ENCODE data around the gene ENDOD1. TPM values are rescaled to one million over a fixed set of nuclear protein-coding genes. Genes with fewer than 3 reads are reported as not detected.
A peak's percentile ranks its signal among the peaks of the same experiment; 100 is the strongest.
"Not testable (repeated sequence)": the region's sequence is repeated elsewhere in the genome, so short reads cannot be mapped to it uniquely, and the experiment has no call there.

The ENDOD1 gene
- total and polyA plus RNA-seq, 4 donors = 19.0 to 71.8 (median 52.8) TPM

GRCh38 chr11:95102733-95103132 lies 13.1 kb downstream of the ENDOD1 start:
- Histone ChIP-seq H3K36me3 (ENCODE audit: control insufficient read depth in 1 of 2, insufficient read depth in 2 of 2, low read length in 1 of 2) (no peaks in the 10 kb centered on the region), H3K27ac (ENCODE audit: low read depth in 1 of 2, low read length in 2 of 2) (no peak overlapping the region), H3K4me1 (ENCODE audit: control insufficient read depth in 1 of 2, insufficient read depth in 2 of 2, low read length in 2 of 2) (peaks cover 0 to under 1% of the 10 kb centered on the region in 2 donors), H3K27me3 (ENCODE audit: control insufficient read depth in 1 of 2, insufficient read depth in 2 of 2, low read length in 1 of 2) (no peaks in the 10 kb centered on the region), H3K4me3 (ENCODE audit: low read length in 2 of 2) (no peak overlapping the region), H3K9me3 (ENCODE audit: control insufficient read depth, low read length) (no peaks in the 10 kb centered on the region)
- no peak for DNase-seq
- no peak for ATAC-seq (ENCODE audit: low FRiP score)
- intact Hi-C loops (cut with DNase I) = no loop called here
- 95 to 98% methylated on average over 2 of the region's 2 CpGs for WGBS, 2 donors

DNA sequence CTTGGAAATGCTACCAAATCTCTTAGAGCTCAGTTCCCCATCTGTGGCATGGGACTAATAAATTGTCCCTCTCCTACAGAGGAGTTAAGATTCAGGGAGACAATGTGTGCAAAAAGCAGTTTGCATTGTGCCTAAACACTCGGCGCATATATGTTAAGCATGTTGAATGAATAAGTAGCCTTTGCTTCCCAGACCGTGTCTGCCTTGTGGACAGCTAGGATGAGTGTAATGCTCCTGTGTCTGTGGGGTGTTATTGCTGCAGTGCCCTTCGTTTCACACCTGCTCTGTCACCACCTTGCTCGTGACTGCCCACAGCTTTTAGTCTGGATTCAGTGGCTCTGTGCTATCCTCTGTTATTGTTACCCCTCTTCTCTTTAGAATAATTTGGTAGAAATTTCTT lies 14.1 kb downstream of the ENDOD1 start:
- DNase-seq = no peak
- no peak overlapping the region for H3K27ac ChIP-seq (ENCODE audit: low read depth in 1 of 2, low read length in 2 of 2)
- peaks cover 0 to 5% of the 10 kb centered on the region in 2 donors for H3K4me1 ChIP-seq (ENCODE audit: control insufficient read depth in 1 of 2, insufficient read depth in 2 of 2, low read length in 2 of 2)
- H3K9me3 ChIP-seq (ENCODE audit: control insufficient read depth, low read length) = no peaks in the 10 kb centered on the region
- WGBS, 2 donors = 88 to 93% methylated on average over 5 of the region's 5 CpGs
- no peaks in the 10 kb centered on the region for H3K36me3 ChIP-seq (ENCODE audit: control insufficient read depth in 1 of 2, insufficient read depth in 2 of 2, low read length in 1 of 2)
- H3K27me3 ChIP-seq (ENCODE audit: control insufficient read depth in 1 of 2, insufficient read depth in 2 of 2, low read length in 1 of 2) = no peaks in the 10 kb centered on the region
- intact Hi-C loops (cut with DNase I) = no loop called here
- no peak overlapping the region for H3K4me3 ChIP-seq (ENCODE audit: low read length in 2 of 2)
- ATAC-seq (ENCODE audit: low FRiP score) = no peak

DNA sequence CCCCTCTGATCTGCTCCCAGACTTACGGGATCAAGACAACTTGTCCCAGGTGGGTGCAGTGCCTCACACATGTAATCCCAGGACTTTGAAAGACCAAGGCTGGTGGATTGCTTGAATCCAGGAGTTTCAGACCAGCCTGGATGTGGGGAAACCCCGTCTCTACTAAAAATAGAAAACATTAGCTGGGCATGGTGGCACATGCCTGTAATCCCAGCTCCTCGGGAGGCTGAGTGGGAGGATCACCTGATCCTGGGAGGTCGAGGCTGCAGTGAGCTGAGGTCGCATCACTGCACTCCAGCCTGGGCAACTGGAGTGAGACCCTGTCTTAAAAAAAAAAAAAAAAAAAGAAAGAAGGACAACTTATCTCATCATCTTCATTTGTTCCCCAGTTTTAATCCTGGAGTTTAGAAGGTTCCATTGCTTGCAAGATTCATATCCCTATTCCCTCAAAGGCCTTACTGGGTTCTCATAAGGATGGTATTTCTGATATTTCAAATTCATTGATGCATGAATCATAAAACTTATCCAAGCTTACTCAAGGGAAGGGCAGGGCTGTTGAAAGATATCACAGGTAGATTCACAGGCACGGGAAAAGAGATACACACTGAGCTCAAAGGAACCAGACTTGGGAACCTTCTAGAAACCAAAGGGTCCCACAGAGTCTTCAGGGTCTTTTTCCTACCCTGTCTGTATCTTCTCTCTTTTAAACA lies 14.6 kb downstream of the ENDOD1 start:
- Histone ChIP-seq H3K4me3 (ENCODE audit: low read length in 2 of 2) (no peak overlapping the region), H3K4me1 (ENCODE audit: control insufficient read depth in 1 of 2, insufficient read depth in 2 of 2, low read length in 2 of 2) (peaks cover 0 to 6% of the 10 kb centered on the region in 2 donors), H3K27me3 (ENCODE audit: control insufficient read depth in 1 of 2, insufficient read depth in 2 of 2, low read length in 1 of 2) (no peaks in the 10 kb centered on the region), H3K36me3 (ENCODE audit: control insufficient read depth in 1 of 2, insufficient read depth in 2 of 2, low read length in 1 of 2) (no peaks in the 10 kb centered on the region), H3K27ac (ENCODE audit: low read depth in 1 of 2, low read length in 2 of 2) (no peak overlapping the region), H3K9me3 (ENCODE audit: control insufficient read depth, low read length) (no peaks in the 10 kb centered on the region)
- no peak for ATAC-seq (ENCODE audit: low FRiP score)
- DNase-seq = no peak
- WGBS, 2 donors = 71 to 78% methylated on average over 6 of the region's 6 CpGs
- intact Hi-C loops (cut with DNase I) = no loop called here

DNA sequence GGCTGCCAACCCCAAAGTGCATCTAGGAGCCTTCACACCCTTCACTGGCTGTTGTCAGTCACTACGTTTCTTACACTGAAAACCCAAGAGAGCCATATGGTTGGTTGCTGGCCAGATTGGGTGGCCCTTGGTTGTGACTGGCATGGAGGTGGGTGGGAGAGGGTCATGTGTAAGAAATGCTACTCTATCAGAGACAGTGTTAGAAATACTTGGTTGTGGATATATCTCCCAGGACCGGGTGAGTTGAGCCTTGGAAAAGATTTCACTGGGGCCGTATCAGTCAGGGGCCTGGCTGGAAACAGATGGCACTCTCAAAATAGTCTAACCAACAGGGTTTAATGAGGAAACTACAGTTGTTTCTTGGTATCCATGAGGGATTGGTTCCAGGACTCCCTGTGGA lies 15.2 kb downstream of the ENDOD1 start:
- Histone ChIP-seq H3K36me3 (ENCODE audit: control insufficient read depth in 1 of 2, insufficient read depth in 2 of 2, low read length in 1 of 2) (no peaks in the 10 kb centered on the region), H3K27me3 (ENCODE audit: control insufficient read depth in 1 of 2, insufficient read depth in 2 of 2, low read length in 1 of 2) (no peaks in the 10 kb centered on the region), H3K4me1 (ENCODE audit: control insufficient read depth in 1 of 2, insufficient read depth in 2 of 2, low read length in 2 of 2) (peaks cover 0 to 6% of the 10 kb centered on the region in 2 donors), H3K9me3 (ENCODE audit: control insufficient read depth, low read length) (no peaks in the 10 kb centered on the region), H3K27ac (ENCODE audit: low read depth in 1 of 2, low read length in 2 of 2) (no peak overlapping the region), H3K4me3 (ENCODE audit: low read length in 2 of 2) (no peak overlapping the region)
- DNase-seq (no peak), ATAC-seq (ENCODE audit: low FRiP score) (no peak)
- WGBS, 2 donors = 70 to 73% methylated on average over 3 of the region's 3 CpGs
- intact Hi-C loops (cut with DNase I) = loop anchor here in 1 of 2 donors (5.0 kb wide), 2 partner anchors 33 to 42 kb away; no protein-coding TSS in a partner anchor

DNA sequence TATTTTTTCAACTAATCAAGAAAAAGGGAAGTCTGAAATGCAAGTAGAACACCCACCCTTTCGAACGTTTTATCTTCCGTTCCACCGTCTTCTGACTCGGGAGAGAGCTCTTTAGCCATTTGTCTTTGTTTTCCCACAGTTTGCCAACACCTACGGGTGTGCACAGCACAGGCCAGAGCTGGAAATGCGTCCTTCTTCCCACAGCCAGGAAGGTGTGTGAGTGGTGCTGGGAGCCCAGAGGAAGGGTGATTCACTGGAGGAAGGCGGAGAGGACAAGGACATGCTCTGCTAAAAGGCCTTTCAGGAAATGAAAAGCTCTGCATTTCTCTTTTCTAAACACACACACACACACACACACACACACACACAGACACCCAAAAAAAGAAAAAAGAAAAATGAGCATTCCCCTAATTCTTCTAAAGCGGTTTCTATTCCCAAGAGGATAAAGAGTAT lies 18.5 kb downstream of the ENDOD1 start:
- intact Hi-C loops (cut with DNase I) = loop anchor here in 1 of 2 donors (5.0 kb wide), 2 partner anchors 36 to 39 kb away; no protein-coding TSS in a partner anchor
- Histone ChIP-seq H3K36me3 (ENCODE audit: control insufficient read depth in 1 of 2, insufficient read depth in 2 of 2, low read length in 1 of 2) (peaks cover 3% of the 10 kb centered on the region in 2 donors), H3K4me3 (ENCODE audit: low read length in 2 of 2) (no peak overlapping the region), H3K27ac (ENCODE audit: low read depth in 1 of 2, low read length in 2 of 2) (peak overlapping the region in 1 of 2 donors; percentile 42), H3K27me3 (ENCODE audit: control insufficient read depth in 1 of 2, insufficient read depth in 2 of 2, low read length in 1 of 2) (no peaks in the 10 kb centered on the region), H3K4me1 (ENCODE audit: control insufficient read depth in 1 of 2, insufficient read depth in 2 of 2, low read length in 2 of 2) (peaks cover 1 to 8% of the 10 kb centered on the region in 2 donors), H3K9me3 (ENCODE audit: control insufficient read depth, low read length) (no peaks in the 10 kb centered on the region)
- WGBS, 2 donors = 5% methylated on average over 9 of the region's 9 CpGs
- ATAC-seq (ENCODE audit: low FRiP score) (peak; percentile 74), DNase-seq (peak; percentile 71 to 79)

GRCh38 chr11:95108671-95109551 lies 19.3 kb downstream of the ENDOD1 start:
- no peak for DNase-seq
- ATAC-seq (ENCODE audit: low FRiP score) = no peak
- intact Hi-C loops (cut with DNase I) = loop anchor here in 1 of 2 donors (5.0 kb wide), 2 partner anchors 37 to 38 kb away; no protein-coding TSS in a partner anchor
- Histone ChIP-seq H3K27me3 (ENCODE audit: control insufficient read depth in 1 of 2, insufficient read depth in 2 of 2, low read length in 1 of 2) (no peaks in the 10 kb centered on the region), H3K4me3 (ENCODE audit: low read length in 2 of 2) (no peak overlapping the region), H3K9me3 (ENCODE audit: control insufficient read depth, low read length) (no peaks in the 10 kb centered on the region), H3K27ac (ENCODE audit: low read depth in 1 of 2, low read length in 2 of 2) (peak overlapping the region in 1 of 2 donors; percentile 16), H3K4me1 (ENCODE audit: control insufficient read depth in 1 of 2, insufficient read depth in 2 of 2, low read length in 2 of 2) (peaks cover 1 to 8% of the 10 kb centered on the region in 2 donors), H3K36me3 (ENCODE audit: control insufficient read depth in 1 of 2, insufficient read depth in 2 of 2, low read length in 1 of 2) (peaks cover 3% of the 10 kb centered on the region in 2 donors)
- 38% methylated on average over 6 of the region's 6 CpGs for WGBS, 2 donors

DNA sequence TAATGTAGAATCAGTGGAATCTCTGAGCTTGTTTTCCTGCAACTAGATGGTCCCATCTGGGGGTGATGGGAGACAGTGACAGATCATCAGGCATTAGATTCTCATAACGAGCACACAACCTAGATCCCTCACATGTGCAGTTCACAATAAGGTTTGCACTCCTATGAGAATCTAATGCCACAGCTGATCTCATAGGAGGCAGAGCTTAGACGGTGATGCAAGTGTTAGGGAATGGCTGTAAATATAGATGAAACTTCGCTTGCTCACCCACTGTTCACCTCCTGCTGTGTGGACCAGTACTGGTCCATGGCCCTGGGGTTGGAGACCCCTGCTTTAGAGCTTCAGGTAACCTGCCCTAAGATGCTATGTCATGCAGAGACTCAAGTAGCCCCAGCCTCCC lies 21.8 kb downstream of the ENDOD1 start:
- ATAC-seq (ENCODE audit: low FRiP score); H3K27ac ChIP-seq (ENCODE audit: low read depth in 1 of 2, low read length in 2 of 2); H3K4me3 ChIP-seq (ENCODE audit: low read length in 2 of 2); H3K9me3 ChIP-seq (ENCODE audit: control insufficient read depth, low read length); intact Hi-C loops (cut with DNase I); H3K36me3 ChIP-seq (ENCODE audit: control insufficient read depth in 1 of 2, insufficient read depth in 2 of 2, low read length in 1 of 2); DNase-seq; H3K4me1 ChIP-seq (ENCODE audit: control insufficient read depth in 1 of 2, insufficient read depth in 2 of 2, low read length in 2 of 2); H3K27me3 ChIP-seq (ENCODE audit: control insufficient read depth in 1 of 2, insufficient read depth in 2 of 2, low read length in 1 of 2): not testable (repeated sequence)
- 92 to 95% methylated on average over 3 of the region's 3 CpGs for WGBS, 2 donors

DNA sequence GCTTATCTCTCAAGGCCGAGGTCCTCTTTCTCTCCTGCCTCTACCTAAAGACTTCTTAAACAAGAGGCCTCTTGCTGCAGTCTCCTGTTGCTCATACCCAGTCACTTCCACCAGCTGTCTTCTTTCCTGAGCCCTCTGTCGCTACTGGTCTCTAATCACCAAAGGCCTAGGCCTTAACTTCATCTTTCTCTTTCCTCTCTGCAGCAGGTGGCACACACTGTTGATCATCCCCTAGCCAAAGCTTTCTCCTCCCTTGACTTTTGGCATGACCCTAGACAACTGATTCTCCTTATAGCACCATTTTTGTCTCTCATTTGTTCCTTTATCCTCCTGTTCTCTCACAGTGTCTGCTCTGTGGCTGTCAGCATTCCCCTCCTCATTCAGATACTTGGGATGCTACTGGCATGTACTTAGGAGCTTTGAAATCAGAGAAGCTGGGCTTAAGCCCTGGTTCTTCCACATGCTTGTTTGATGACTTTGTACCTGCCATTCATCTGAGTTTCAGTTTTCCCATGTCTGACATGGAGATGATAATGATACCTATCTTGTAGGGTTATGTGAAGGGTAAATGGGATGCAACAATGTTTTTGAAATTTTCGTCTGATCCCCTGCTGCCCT lies 22.4 kb downstream of the ENDOD1 start:
- ATAC-seq (ENCODE audit: low FRiP score) = no peak
- no peaks in the 10 kb centered on the region for H3K27me3 ChIP-seq (ENCODE audit: control insufficient read depth in 1 of 2, insufficient read depth in 2 of 2, low read length in 1 of 2)
- H3K4me3 ChIP-seq (ENCODE audit: low read length in 2 of 2) = no peak overlapping the region
- intact Hi-C loops (cut with DNase I) = no loop called here
- H3K4me1 ChIP-seq (ENCODE audit: control insufficient read depth in 1 of 2, insufficient read depth in 2 of 2, low read length in 2 of 2) = peaks cover 1 to 8% of the 10 kb centered on the region in 2 donors
- H3K9me3 ChIP-seq (ENCODE audit: control insufficient read depth, low read length) = no peaks in the 10 kb centered on the region
- 94 to 97% methylated on average over 3 of the region's 3 CpGs for WGBS, 2 donors
- peaks cover 3% of the 10 kb centered on the region in 2 donors for H3K36me3 ChIP-seq (ENCODE audit: control insufficient read depth in 1 of 2, insufficient read depth in 2 of 2, low read length in 1 of 2)
- DNase-seq = no peak
- no peak overlapping the region for H3K27ac ChIP-seq (ENCODE audit: low read depth in 1 of 2, low read length in 2 of 2)

All from aorta (tissue), 5 donors.